Transverse colon (tissue), 4 donors: Measurements from ENCODE around the gene ITGB5.

ENCODE experiments used
- CTCF ChIP-seq, 5 experiments: fragments of 200-600 bp in 3 of 5; fragments of 450-650 bp in 2 of 5; sonication (generic) in 3 of 5; IDR thresholded peaks; 1 replicate in 2 of 5; 2 replicates in 3 of 5; pipeline ENCODE4 v1.5.1; 2016 to 2017; ENCODE audit warnings: antibody characterized with exemption in 5 of 5, inconsistent platforms in 3 of 5, mild to moderate bottlenecking in 2 of 5, moderate library complexity in 1 of 5
- EP300 ChIP-seq: sonication (generic); formaldehyde crosslinking; IDR thresholded peaks from one replicate; pipeline ENCODE4 v1.6.1; 2017; ENCODE audit warnings: antibody characterized with exemption, low read depth
- POLR2A ChIP-seq: fragments of 450-650 bp; IDR thresholded peaks from one replicate; pipeline ENCODE4 v1.6.1; 2016; ENCODE audit warnings: antibody characterized with exemption, mild to moderate bottlenecking, moderate library complexity
- POLR2AphosphoS5 ChIP-seq, 3 donors: sonication (generic); formaldehyde crosslinking; IDR thresholded peaks; one replicate each; pipeline ENCODE4 v1.6.1; 2016; ENCODE audit warnings: antibody characterized with exemption in 3 of 3

- TF ChIP-seq CTCF (IDR thresholded peaks at IDR 0.05) (no peak), EP300 (no peak), POLR2A (no peak), POLR2AphosphoS5 (IDR thresholded peaks at IDR 0.05) (no peak)
These were observed 112.8 kb downstream of the ITGB5 start for GRCh38 chr3:124774327-124774718.
